ENCODE data around the gene ULBP3.
"Not testable (repeated sequence)": the region's sequence is repeated elsewhere in the genome, so short reads cannot be mapped to it uniquely, and the experiment has no call there.

Gene ULBP3

GRCh38 chr6:150038202-150039062, 30.5 kb downstream of the ULBP3 start:
- no peak for DNase-seq

- DNase-seq, result no peak
Observed at GRCh38 chr6:150037526-150038201, 31.3 kb downstream of the ULBP3 start.

GRCh38 chr6:150036081-150036480, 32.8 kb downstream of the ULBP3 start:
- peak; percentile 2 for DNase-seq

GRCh38 chr6:150033207-150033771, 35.6 kb downstream of the ULBP3 start:
- DNase-seq, result no peak

GRCh38 chr6:150032598-150032997, 36.3 kb downstream of the ULBP3 start:
- DNase-seq, result no peak

- no peak for DNase-seq
Observed at GRCh38 chr6:150030611-150031010, 38.3 kb downstream of the ULBP3 start.

- DNase-seq, result no peak
Observed at GRCh38 chr6:150029749-150030148, 39.2 kb downstream of the ULBP3 start.

GRCh38 chr6:150029276-150029675, 39.6 kb downstream of the ULBP3 start:
- DNase-seq, result no peak

- no peak for DNase-seq
Observed at GRCh38 chr6:150028799-150029198, 40.1 kb downstream of the ULBP3 start.

GRCh38 chr6:150027806-150028565, 40.9 kb downstream of the ULBP3 start:
- no peak for DNase-seq

- DNase-seq, result no peak
Observed at GRCh38 chr6:150026976-150027805, 41.7 kb downstream of the ULBP3 start.

GRCh38 chr6:150025201-150025917, 43.6 kb downstream of the ULBP3 start, which contains the start of gene RAET1L:
Gene RAET1L, minus strand, starts transcription at chr6:150025532. Its CDS starts 61 bp downstream, at chr6:150025471.
- DNase-seq, result peak; percentile 74

GRCh38 chr6:150024646-150025155, 44.2 kb downstream of the ULBP3 start:
- DNase-seq, result no peak

- DNase-seq, result not testable (repeated sequence)
Observed at GRCh38 chr6:150024021-150024420, 44.9 kb downstream of the ULBP3 start.

- DNase-seq, result not testable (repeated sequence)
Observed at GRCh38 chr6:150021870-150022269, 47.1 kb downstream of the ULBP3 start.

GRCh38 chr6:150018846-150019580, 49.9 kb downstream of the ULBP3 start:
- DNase-seq, result no peak

- not testable (repeated sequence) for DNase-seq
Observed at GRCh38 chr6:150017186-150017521, 51.8 kb downstream of the ULBP3 start.

GRCh38 chr6:150016324-150017185, 52.4 kb downstream of the ULBP3 start:
- DNase-seq, result peak; percentile 64

- not testable (repeated sequence) for DNase-seq
Observed at GRCh38 chr6:150015281-150016001, 53.5 kb downstream of the ULBP3 start.
